ENCODE results near the gene SLC7A6.
A peak's percentile ranks its signal among the peaks of the same experiment; 100 is the strongest.

SLC7A6 gene

DNA sequence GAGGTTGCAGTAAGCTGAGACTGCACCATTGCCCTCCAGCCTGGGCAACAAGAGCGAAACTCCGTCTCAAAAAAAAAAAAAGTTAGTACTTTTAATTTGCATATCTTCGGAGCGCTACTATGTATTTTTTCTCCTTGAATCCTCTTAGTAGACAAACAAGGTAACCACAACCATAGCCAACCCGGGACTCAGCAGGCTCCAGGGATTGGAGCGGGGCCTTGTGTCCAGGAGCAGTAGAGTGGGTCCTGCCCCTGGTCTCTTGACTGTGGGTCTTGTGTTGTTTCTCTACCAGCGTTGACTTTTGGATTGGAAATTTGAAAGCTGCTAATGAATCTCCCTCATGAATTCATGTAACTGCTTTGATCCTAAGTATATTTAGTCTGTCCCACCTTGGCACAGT is 78.8 kb downstream of the SLC7A6 start:
- Histone ChIP-seq H2AFZ (ENCODE audit: low read depth, low read length) (no peak overlapping the region), H4K20me1 (ENCODE audit: insufficient read depth, low read length) (0 out of 2 replicates have a peak, but pooled peaks cover 3% of the 10 kb centered on the region), H3K4me2 (ENCODE audit: insufficient read depth, low read length) (no peak overlapping the region), H3K36me3 (ENCODE audit: insufficient read depth, low read length) (peaks cover 84% of the 10 kb centered on the region), H3K4me3 (ENCODE audit: low read depth in 1 of 2, low read length in 2 of 2) (no peak overlapping the region), H3K9me3 (ENCODE audit: insufficient read depth, low read length, severe bottlenecking) (no peaks in the 10 kb centered on the region), H3K27ac (ENCODE audit: low read length) (peak overlapping the region; percentile 89), H3K27me3 (ENCODE audit: insufficient read depth, low read length, poor library complexity) (no peaks in the 10 kb centered on the region), H3K9ac (ENCODE audit: low read depth, low read length) (no peak overlapping the region), H3K4me1 (ENCODE audit: insufficient read depth, low read length) (peaks cover 57% of the 10 kb centered on the region), H3K79me2 (ENCODE audit: insufficient read depth, low read length) (peaks cover 39% of the 10 kb centered on the region)
- TF ChIP-seq EZH2 (IDR thresholded peaks at IDR 0.05; ENCODE audit: borderline replicate concordance, low read depth, low read length, severe bottlenecking) (no peak), CTCF (IDR thresholded peaks at IDR 0.05; ENCODE audit: borderline replicate concordance, extremely low read depth, low read length, poor library complexity, severe bottlenecking) (no peak)
- DNase-seq (no peak), ATAC-seq (ENCODE audit: insufficient read depth, low read depth) (no peak)

DNA sequence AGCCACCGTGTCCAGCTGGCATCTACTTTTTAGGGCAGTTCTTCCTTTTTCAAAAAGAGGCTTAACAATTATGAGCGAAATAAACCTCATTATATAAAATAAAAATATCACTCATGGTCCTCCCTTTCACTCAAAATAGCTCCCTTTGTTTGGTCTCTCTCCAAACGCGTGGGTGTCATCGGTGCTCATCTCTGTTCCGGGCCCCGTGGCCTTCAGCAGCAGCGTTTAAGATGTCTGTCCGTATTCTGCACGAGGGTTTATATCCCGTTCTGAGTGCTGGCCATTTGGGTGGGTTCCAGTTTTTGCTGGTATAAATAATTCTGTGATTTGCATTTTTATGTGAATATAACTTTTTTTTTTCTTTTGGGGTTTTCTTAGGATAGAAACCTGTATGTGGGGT is 79.9 kb downstream of the SLC7A6 start:
- TF ChIP-seq EZH2 (IDR thresholded peaks at IDR 0.05; ENCODE audit: borderline replicate concordance, low read depth, low read length, severe bottlenecking): no peak
- no peak for TF ChIP-seq CTCF (IDR thresholded peaks at IDR 0.05; ENCODE audit: borderline replicate concordance, extremely low read depth, low read length, poor library complexity, severe bottlenecking)
- peak overlapping the region; percentile 89 for H3K27ac ChIP-seq (ENCODE audit: low read length)
- 0 out of 2 replicates have a peak, but pooled peaks cover 3% of the 10 kb centered on the region for H4K20me1 ChIP-seq (ENCODE audit: insufficient read depth, low read length)
- H3K36me3 ChIP-seq (ENCODE audit: insufficient read depth, low read length): peaks cover 84% of the 10 kb centered on the region
- DNase-seq (no peak), ATAC-seq (ENCODE audit: insufficient read depth, low read depth) (no peak)
- peaks cover 50% of the 10 kb centered on the region for H3K79me2 ChIP-seq (ENCODE audit: insufficient read depth, low read length)
- peak overlapping the region; percentile 55 for H3K9ac ChIP-seq (ENCODE audit: low read depth, low read length)
- no peak overlapping the region for H3K4me3 ChIP-seq (ENCODE audit: low read depth in 1 of 2, low read length in 2 of 2)
- H3K4me2 ChIP-seq (ENCODE audit: insufficient read depth, low read length): 0 out of 2 replicates have a peak overlapping the region, but pooled peaks have one; percentile 15
- H3K4me1 ChIP-seq (ENCODE audit: insufficient read depth, low read length): peaks cover 68% of the 10 kb centered on the region
- no peaks in the 10 kb centered on the region for H3K9me3 ChIP-seq (ENCODE audit: insufficient read depth, low read length, severe bottlenecking)
- no peaks in the 10 kb centered on the region for H3K27me3 ChIP-seq (ENCODE audit: insufficient read depth, low read length, poor library complexity)
- H2AFZ ChIP-seq (ENCODE audit: low read depth, low read length): no peak overlapping the region

DNA sequence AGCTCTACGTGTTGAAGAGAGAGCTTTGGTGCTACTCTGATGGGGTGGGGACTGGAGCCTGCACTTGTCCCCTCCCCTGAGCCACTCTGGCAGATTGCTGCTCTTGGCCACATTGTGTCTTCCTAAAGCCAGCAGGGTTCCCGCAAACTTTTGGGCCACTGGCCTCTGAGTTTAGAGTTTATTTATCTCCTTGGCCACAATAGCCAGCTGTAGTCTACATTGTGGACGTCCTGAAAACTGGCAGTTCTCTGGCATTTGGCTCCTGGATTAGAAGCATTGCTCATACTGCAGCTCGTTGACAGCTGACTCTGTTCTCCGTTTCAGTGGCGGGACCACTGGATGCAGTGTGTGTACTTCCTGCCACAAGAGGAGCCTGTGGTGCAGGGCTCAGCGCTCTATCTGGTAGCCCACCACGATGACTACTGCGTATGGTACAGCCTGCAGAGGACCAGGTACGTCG is 81.1 kb downstream of the SLC7A6 start:
- Histone ChIP-seq H3K79me2 (ENCODE audit: insufficient read depth, low read length) (peaks cover 61% of the 10 kb centered on the region), H3K4me2 (ENCODE audit: insufficient read depth, low read length) (peak overlapping the region; percentile 60), H3K9ac (ENCODE audit: low read depth, low read length) (peak overlapping the region; percentile 55), H3K36me3 (ENCODE audit: insufficient read depth, low read length) (peaks cover 84% of the 10 kb centered on the region), H4K20me1 (ENCODE audit: insufficient read depth, low read length) (0 out of 2 replicates have a peak, but pooled peaks cover 3% of the 10 kb centered on the region), H2AFZ (ENCODE audit: low read depth, low read length) (no peak overlapping the region), H3K27me3 (ENCODE audit: insufficient read depth, low read length, poor library complexity) (no peaks in the 10 kb centered on the region), H3K27ac (ENCODE audit: low read length) (peak overlapping the region; percentile 89), H3K4me1 (ENCODE audit: insufficient read depth, low read length) (peaks cover 79% of the 10 kb centered on the region), H3K9me3 (ENCODE audit: insufficient read depth, low read length, severe bottlenecking) (no peaks in the 10 kb centered on the region), H3K4me3 (ENCODE audit: low read depth in 1 of 2, low read length in 2 of 2) (peak overlapping the region in 1 of 2 experiments; percentile 46; a peak in 2 of 4 replicates)
- peak; percentile 93 for ATAC-seq (ENCODE audit: insufficient read depth, low read depth)
- peak; percentile 89 for DNase-seq
- TF ChIP-seq CTCF (IDR thresholded peaks at IDR 0.05; ENCODE audit: borderline replicate concordance, extremely low read depth, low read length, poor library complexity, severe bottlenecking) (peak; percentile 45), EZH2 (IDR thresholded peaks at IDR 0.05; ENCODE audit: borderline replicate concordance, low read depth, low read length, severe bottlenecking) (no peak)

Measured in DND-41 (cell line).